MCF 10A (cell line): ENCODE data around the gene RTP5. TPM values are rescaled to one million over a fixed set of nuclear protein-coding genes. Genes with fewer than 3 reads are reported as not detected.

Source experiments
- BruUV-seq: library from RNA; stranded (reverse); fragments of 400-500 nt; replicated peaks from 2 replicates; lab custom pipeline; 2021; lab: Mats Ljungman, UMichigan
- CTCF ChIA-PET: fragments of 300-600 bp; sonication (Branson Sonifier 250); formaldehyde crosslinking; extraction: SDS; loops from one replicate; lab custom pipeline; 2021; ENCODE audit warnings: antibody characterized with exemption, inconsistent platforms; lab: Yijun Ruan, JAX
- POLR2A ChIA-PET: fragments of 300-600, 350-650 bp; sonication (Branson Sonifier 250); formaldehyde crosslinking; extraction: SDS; loops from one replicate; lab custom pipeline; 2020; ENCODE audit warnings: antibody characterized with exemption, inconsistent platforms; lab: Yijun Ruan, JAX
- DNase-seq: peaks from one replicate; pipeline ENCODE4 v3.0.0-alpha.2; 2018; ENCODE audit not compliant: unreplicated experiment
- H3K27ac Mint-ChIP-seq: one replicate; pipeline ENCODE4 v1.8.0; 2022; ENCODE audit warnings: mild to moderate bottlenecking, low read depth, mixed read lengths; ENCODE audit not compliant: unreplicated experiment
- H3K27me3 Mint-ChIP-seq: one replicate; pipeline ENCODE4 v1.8.0; 2022; ENCODE audit warnings: mixed read lengths; ENCODE audit not compliant: insufficient read depth, unreplicated experiment
- H3K36me3 Mint-ChIP-seq: one replicate; pipeline ENCODE4 v1.8.0; 2022; ENCODE audit warnings: mild to moderate bottlenecking, moderate library complexity, mixed read lengths; ENCODE audit not compliant: insufficient read depth, unreplicated experiment
- H3K4me1 Mint-ChIP-seq: one replicate; pipeline ENCODE4 v1.8.0; 2022; ENCODE audit warnings: mixed read lengths; ENCODE audit not compliant: insufficient read depth, unreplicated experiment
- H3K4me3 Mint-ChIP-seq: one replicate; pipeline ENCODE4 v1.8.0; 2022; ENCODE audit warnings: mild to moderate bottlenecking, moderate library complexity, mixed read lengths; ENCODE audit not compliant: unreplicated experiment
- H3K9me3 Mint-ChIP-seq: one replicate; pipeline ENCODE4 v1.8.0; 2022; ENCODE audit warnings: mixed read lengths; ENCODE audit not compliant: unreplicated experiment
- intact Hi-C: fragments of 100-400 bp; cut with micrococcal nuclease; formaldehyde crosslinking; loops from 2 replicates; pipeline ENCODE4 v1.14.1; 2022
- total RNA-seq: library from RNA; stranded (reverse); gene quantifications from 2 replicates; pipeline ENCODE4 v1.2.3, GENCODE V29; 2022
- TF ChIP-seq, protein P1 (sequence below): fragments of 200-600 bp; IDR thresholded peaks from one replicate; pipeline ENCODE4 v1.8.0; 2022; ENCODE audit warnings: antibody characterized with exemption, mild to moderate bottlenecking; ENCODE audit not compliant: unreplicated experiment

The RTP5 gene
- total RNA-seq, 1 experiment from 2014 or later, result not detected

GRCh38 chr2:241855888-241856422 is 13.6 kb upstream of the RTP5 start:
- ChIA-PET POLR2A (interaction anchor here (0.7 kb wide), 1 partner anchor 112 kb away, joined by 3 read pairs; no protein-coding TSS in a partner anchor), CTCF (no interaction called here)
- Mint-ChIP-seq H3K9me3 (no peaks in the 10 kb centered on the region), H3K36me3 (no peaks in the 10 kb centered on the region), H3K4me3 (no peak overlapping the region), H3K27me3 (peaks cover 3% of the 10 kb centered on the region), H3K4me1 (no peaks in the 10 kb centered on the region), H3K27ac (no peak overlapping the region)
- BruUV-seq, result no TSS peak
- intact Hi-C loops, result no loop called here
- no peak for DNase-seq
- TF ChIP-seq, protein P1, sequence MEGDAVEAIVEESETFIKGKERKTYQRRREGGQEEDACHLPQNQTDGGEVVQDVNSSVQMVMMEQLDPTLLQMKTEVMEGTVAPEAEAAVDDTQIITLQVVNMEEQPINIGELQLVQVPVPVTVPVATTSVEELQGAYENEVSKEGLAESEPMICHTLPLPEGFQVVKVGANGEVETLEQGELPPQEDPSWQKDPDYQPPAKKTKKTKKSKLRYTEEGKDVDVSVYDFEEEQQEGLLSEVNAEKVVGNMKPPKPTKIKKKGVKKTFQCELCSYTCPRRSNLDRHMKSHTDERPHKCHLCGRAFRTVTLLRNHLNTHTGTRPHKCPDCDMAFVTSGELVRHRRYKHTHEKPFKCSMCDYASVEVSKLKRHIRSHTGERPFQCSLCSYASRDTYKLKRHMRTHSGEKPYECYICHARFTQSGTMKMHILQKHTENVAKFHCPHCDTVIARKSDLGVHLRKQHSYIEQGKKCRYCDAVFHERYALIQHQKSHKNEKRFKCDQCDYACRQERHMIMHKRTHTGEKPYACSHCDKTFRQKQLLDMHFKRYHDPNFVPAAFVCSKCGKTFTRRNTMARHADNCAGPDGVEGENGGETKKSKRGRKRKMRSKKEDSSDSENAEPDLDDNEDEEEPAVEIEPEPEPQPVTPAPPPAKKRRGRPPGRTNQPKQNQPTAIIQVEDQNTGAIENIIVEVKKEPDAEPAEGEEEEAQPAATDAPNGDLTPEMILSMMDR, result no peak

GRCh38 chr2:241857041-241857541 is 12.4 kb upstream of the RTP5 start:
- no peaks in the 10 kb centered on the region for H3K36me3 Mint-ChIP-seq
- no TSS peak for BruUV-seq
- H3K27ac Mint-ChIP-seq, result no peak overlapping the region
- intact Hi-C loops, result no loop called here
- DNase-seq, result no peak
- ChIA-PET CTCF (interaction anchor here (0.7 kb wide), 1 partner anchor 34 kb away, joined by 3 read pairs; no protein-coding TSS in a partner anchor), POLR2A (no interaction called here)
- no peak overlapping the region for H3K4me3 Mint-ChIP-seq
- H3K27me3 Mint-ChIP-seq, result peaks cover 14% of the 10 kb centered on the region
- H3K9me3 Mint-ChIP-seq, result no peaks in the 10 kb centered on the region
- TF ChIP-seq, protein P1, result no peak
- no peaks in the 10 kb centered on the region for H3K4me1 Mint-ChIP-seq

- Mint-ChIP-seq H3K27ac (no peak overlapping the region), H3K36me3 (no peaks in the 10 kb centered on the region), H3K4me3 (no peak overlapping the region), H3K4me1 (no peaks in the 10 kb centered on the region), H3K27me3 (peaks cover 18% of the 10 kb centered on the region), H3K9me3 (no peaks in the 10 kb centered on the region)
- BruUV-seq, result no TSS peak
- ChIA-PET CTCF (interaction anchor here (0.7 kb wide), 1 partner anchor 33 kb away, joined by 3 read pairs; no protein-coding TSS in a partner anchor), POLR2A (no interaction called here)
- TF ChIP-seq, protein P1, result no peak
- no peak for DNase-seq
- intact Hi-C loops, result no loop called here
Observed at GRCh38 chr2:241857572-241858121, 11.9 kb upstream of the RTP5 start.

- no peaks in the 10 kb centered on the region for H3K36me3 Mint-ChIP-seq
- no peaks in the 10 kb centered on the region for H3K9me3 Mint-ChIP-seq
- BruUV-seq, result no TSS peak
- H3K27ac Mint-ChIP-seq, result no peak within 1 kb of the TSS
- CTCF ChIA-PET, result no interaction called here
- POLR2A ChIA-PET, result no interaction called here
- no peak within 1 kb of the TSS for H3K4me3 Mint-ChIP-seq
- peaks cover 20% of the 10 kb centered on the region for H3K27me3 Mint-ChIP-seq
- intact Hi-C loops, result no loop called here
- no peaks in the 10 kb centered on the region for H3K4me1 Mint-ChIP-seq
- TF ChIP-seq, protein P1, result no peak
- no peak for DNase-seq
Observed at GRCh38 chr2:241858206-241859016, 11.1 kb upstream of the RTP5 start, which contains the start of gene PDCD1. Gene PDCD1, minus strand, starts transcription at chr2:241858894. Its CDS starts 56 bp downstream, at chr2:241858838.
